GM18861 (cell line): ENCODE measurements around the gene EPB41L4A.
A peak's percentile ranks its signal among the peaks of the same experiment; 100 is the strongest.

Source experiments
- ATAC-seq: cut with Tn5 transposase; IDR thresholded peaks from one replicate; pipeline ENCODE4 v1.9.1; 2021; ENCODE audit not compliant: unreplicated experiment

Gene EPB41L4A

GRCh38 chr5:112165897-112166737 is 253.0 kb downstream of the EPB41L4A start:
- ATAC-seq: no peak

DNA sequence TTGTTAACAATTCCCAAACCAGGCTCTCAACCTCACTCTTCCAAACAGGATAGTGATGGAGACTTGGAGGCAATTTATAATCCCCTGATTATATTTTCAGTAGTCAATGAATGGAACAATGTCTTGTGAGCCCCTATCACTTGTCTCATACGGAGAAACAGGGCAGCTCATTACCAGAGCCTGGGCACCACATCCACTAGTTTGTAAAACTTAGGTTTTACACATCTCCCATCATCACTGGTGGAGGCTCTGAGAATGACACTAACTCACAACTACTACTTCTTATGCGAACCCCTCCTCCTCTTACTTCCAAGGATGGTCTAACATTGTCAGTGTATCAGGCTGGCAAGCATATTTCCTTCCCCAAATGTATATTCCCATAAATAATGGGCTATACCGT is 253.7 kb downstream of the EPB41L4A start:
- ATAC-seq: no peak

DNA sequence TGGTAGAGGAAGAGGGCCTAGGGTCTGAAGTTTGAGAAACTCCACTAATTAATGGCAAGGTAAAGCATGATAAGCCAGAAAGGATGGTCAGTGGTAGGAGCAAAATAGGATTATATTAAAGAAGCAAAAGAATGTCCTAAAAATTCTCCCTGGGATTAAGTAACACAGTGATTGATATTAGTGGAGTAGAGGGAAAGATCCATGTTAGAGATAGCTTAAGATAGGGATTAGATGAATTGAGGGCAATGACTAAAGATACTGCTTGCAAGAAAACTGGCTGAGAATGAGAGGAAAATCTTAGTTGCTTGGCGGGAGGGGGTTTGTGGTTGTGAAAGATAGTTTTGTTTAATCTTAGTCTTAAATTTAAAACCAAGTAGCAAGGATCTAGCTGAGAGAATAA is 255.6 kb downstream of the EPB41L4A start:
- ATAC-seq: no peak

DNA sequence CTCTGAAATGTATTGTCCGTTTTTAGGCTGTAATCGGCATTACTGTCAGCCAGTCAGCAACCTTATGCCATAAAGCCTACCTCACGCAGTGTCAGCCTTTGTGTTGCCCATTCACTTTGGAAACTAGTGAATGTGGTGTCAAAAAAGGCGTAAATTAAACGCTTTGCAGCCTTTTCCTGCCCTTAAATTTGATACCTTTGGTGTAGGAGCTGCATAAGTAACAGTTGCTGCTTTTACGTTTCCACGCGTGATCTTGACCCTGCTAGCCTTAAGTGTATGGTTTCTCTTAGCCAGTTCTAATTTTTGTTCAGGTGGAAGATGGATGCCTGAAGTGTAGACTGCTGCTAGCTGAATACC is 257.7 kb downstream of the EPB41L4A start:
- no peak for ATAC-seq

- peak; percentile 88 for ATAC-seq
Measured at GRCh38 chr5:112160652-112161391, 258.3 kb downstream of the EPB41L4A start.

- ATAC-seq: no peak
Measured at GRCh38 chr5:112159435-112159834, 259.6 kb downstream of the EPB41L4A start.

GRCh38 chr5:112156211-112156610 is 262.9 kb downstream of the EPB41L4A start:
- ATAC-seq: no peak

- no peak for ATAC-seq
Measured at GRCh38 chr5:112154940-112155686, 264.0 kb downstream of the EPB41L4A start.

- ATAC-seq: no peak
Measured at GRCh38 chr5:112149727-112150126, 269.4 kb downstream of the EPB41L4A start.

DNA sequence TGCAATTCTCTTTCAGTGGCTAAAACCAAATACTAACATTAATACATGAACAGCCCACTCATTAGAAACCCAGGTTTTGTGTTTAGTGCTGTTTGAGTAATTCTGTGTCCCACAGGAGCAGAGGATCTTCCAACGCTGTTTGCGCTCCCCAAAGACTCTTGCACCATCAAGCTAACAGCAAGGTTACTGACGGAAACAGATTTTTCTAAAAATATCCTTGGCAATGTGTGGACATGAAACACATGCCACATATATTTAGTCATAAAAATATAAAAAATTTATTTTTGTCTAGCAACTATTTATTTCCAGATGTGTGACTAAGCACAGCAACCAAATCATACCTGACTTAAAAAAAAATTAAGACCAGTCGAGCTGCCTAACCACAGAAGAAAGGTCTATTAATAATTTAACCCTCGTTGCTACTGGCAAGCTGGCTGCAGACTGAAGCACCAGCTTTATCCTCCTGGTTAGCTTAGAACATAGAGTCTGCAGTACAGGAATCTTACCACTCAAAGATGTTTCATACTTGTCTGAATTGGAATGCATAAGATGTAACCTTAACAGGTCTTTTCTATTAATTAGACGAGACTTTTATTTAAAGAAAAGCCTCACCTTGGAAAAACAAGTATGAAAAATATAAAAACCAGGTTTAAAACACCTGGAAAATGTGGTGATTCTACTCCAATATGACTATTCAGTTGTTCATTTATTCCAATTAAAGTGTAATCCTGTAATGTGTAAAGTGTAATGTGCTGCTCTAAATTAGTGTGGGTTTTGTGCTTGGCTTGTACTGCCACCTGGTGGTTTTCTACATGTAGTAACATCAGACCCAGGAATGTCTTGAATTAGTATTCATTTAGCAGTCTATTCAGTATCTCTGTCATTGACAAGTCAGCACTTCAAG is 272.5 kb downstream of the EPB41L4A start:
- ATAC-seq: peak; percentile 67

- no peak for ATAC-seq
Measured at GRCh38 chr5:112143690-112144089, 275.4 kb downstream of the EPB41L4A start.

- peak; percentile 25 for ATAC-seq
Measured at GRCh38 chr5:112142769-112143270, 276.3 kb downstream of the EPB41L4A start.

DNA sequence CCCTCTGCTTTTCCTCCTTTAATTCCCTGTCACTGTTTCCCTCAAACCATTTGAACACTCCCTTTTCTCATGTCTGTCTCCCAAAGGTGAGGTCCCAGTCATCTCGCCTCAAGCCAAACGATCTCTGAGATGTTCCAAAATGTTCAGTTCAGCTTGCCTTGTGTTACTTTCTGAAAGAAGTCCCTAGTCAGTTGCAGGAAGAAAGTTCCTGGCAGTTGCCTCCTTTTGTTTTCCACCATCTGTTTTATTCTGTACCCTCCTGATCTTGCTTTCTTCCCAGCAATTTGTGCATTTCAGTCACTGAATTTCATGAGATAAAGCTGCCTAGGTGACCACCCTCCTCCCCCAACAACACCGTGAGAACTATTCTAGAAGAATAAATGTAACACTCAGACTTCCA is 277.5 kb downstream of the EPB41L4A start:
- ATAC-seq: no peak

- no peak for ATAC-seq
Measured at GRCh38 chr5:112138526-112138925, 280.6 kb downstream of the EPB41L4A start.

GRCh38 chr5:112136773-112137172 is 282.3 kb downstream of the EPB41L4A start:
- ATAC-seq: no peak

GRCh38 chr5:112127861-112128260 is 291.2 kb downstream of the EPB41L4A start:
- no peak for ATAC-seq

- no peak for ATAC-seq
Measured at GRCh38 chr5:112126982-112127381, 292.1 kb downstream of the EPB41L4A start.

DNA sequence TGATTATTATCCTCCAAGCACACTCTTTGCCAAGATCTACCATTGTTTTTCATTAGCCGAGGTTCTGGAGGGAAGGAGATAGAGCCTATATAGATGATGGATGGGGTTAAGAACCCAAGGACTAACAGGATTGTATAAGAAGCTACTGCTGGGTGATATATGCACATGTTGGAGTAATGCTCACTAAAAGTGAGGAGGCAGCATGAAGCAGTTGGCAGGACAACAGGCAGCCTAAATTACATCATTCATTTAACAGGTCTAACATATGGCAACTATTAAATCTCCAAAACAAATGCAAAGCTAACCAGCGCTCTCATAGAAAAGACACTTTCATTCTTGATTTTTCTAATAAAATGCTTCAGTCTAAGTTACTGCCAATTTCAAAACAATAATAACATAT is 293.2 kb downstream of the EPB41L4A start:
- ATAC-seq: no peak

DNA sequence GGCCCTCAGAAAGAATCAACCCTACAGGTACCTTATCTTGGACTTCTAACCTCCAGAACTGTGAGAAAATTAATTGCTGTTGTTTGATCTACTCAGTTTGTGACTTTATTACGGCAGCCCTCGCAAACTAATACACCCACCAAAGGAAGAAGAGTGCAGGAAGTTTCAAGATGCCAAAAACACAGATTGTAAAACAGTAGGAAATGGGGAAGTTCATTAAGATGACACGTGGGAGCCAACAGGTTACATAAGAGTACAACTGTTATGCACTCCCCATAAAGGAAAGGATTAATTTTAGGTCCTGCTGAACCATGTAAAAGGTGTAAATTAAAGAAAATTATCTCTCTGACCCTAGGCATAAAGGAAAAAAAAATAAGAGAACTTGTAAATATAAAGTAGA is 294.3 kb downstream of the EPB41L4A start:
- no peak for ATAC-seq

- no peak for ATAC-seq
Measured at GRCh38 chr5:112123086-112123485, 296.0 kb downstream of the EPB41L4A start.
